H1 (cell line): ENCODE data around the gene TM2D1. TPM values are rescaled to one million over a fixed set of nuclear protein-coding genes. Genes with fewer than 3 reads are reported as not detected.

Experiments
- CBX8 ChIP-seq: fragments of 300-800, 300-1000 bp; sonication (generic); IDR thresholded peaks from 2 replicates; pipeline ENCODE4 v1.7.1; 2016; ENCODE audit warnings: low read depth, low read length, borderline replicate concordance
- E2F6 ChIP-seq: IDR thresholded peaks from 2 replicates; pipeline ENCODE4 v1.6.1; 2012; ENCODE audit warnings: inconsistent platforms
- EZH2 ChIP-seq: fragments of 200-600 bp; sonication (generic); IDR thresholded peaks from 2 replicates; pipeline ENCODE4 v1.7.1; 2012; ENCODE audit warnings: low read depth, mild to moderate bottlenecking, moderate library complexity, low read length, inconsistent platforms; ENCODE audit not compliant: severe bottlenecking
- JUN ChIP-seq: IDR thresholded peaks from 2 replicates; pipeline ENCODE4 v1.6.1; 2011; ENCODE audit warnings: low read depth, mild to moderate bottlenecking, improper control_type of control experiment, low read length
- JUND ChIP-seq: IDR thresholded peaks from 2 replicates; pipeline ENCODE4 v1.6.1; 2011; ENCODE audit warnings: mild to moderate bottlenecking, improper control_type of control experiment, low read length
- MAX ChIP-seq: IDR thresholded peaks from 2 replicates; pipeline ENCODE4 v1.6.1; 2012; ENCODE audit warnings: inconsistent platforms
- RFX5 ChIP-seq: IDR thresholded peaks from 2 replicates; pipeline ENCODE4 v1.6.1; 2011; ENCODE audit warnings: low read depth, low read length, improper control_type of control experiment, borderline replicate concordance
- polyA plus RNA-seq, 7 experiments: library from polyadenylated mRNA; depleted of rRNA in 3 of 7; stranded (reverse) in 5 of 7; unstranded in 2 of 7; fragments of >200 nt in 5 of 7; fragments of 200-250 nt in 2 of 7; gene quantifications; 1 replicate in 5 of 7; 2 replicates in 1 of 7; 4 replicates in 1 of 7; pipeline versions ENCODE4 v1.2.1 to v1.2.3, GENCODE V29; 2011 to 2013; ENCODE audit warnings: missing spikeins in 2 of 7, mixed read lengths in 2 of 7
- total RNA-seq: library from RNA; stranded (reverse); fragmentation: NEBNext Ultra II Directional; extraction: Animal tissue kit (Norgen Biotek cat#: 25700); gene quantifications from 2 replicates; pipeline ENCODE4 v1.2.1, GENCODE V29; 2021

TM2D1 gene
- total and polyA plus RNA-seq, 2 of the 8 experiments (the other 6 are each of a cell fraction or from before 2014, with no cell fraction given), result 17.7 to 20.5 TPM

GRCh38 chr1:61654067-61654466 lies 70.9 kb downstream of the TM2D1 start (continued):
- no peak for TF ChIP-seq EZH2
- no peak for TF ChIP-seq JUN
- no peak for TF ChIP-seq MAX
- TF ChIP-seq E2F6, result no peak
- no peak for TF ChIP-seq JUND
- no peak for TF ChIP-seq RFX5
- no peak for TF ChIP-seq CBX8
- TF ChIP-seq, all 59 proteins: peak for 0
